Retinal pigment epithelial cell (primary cell): ENCODE results near the gene SLC24A4.
"Not testable (repeated sequence)": the region's sequence is repeated elsewhere in the genome, so short reads cannot be mapped to it uniquely, and the experiment has no call there.

ENCODE experiments used
- DNase-seq: peaks from one replicate; pipeline ENCODE4 v3.0.0-alpha.2; 2010; ENCODE audit warnings: low read depth
- H3K4me3 ChIP-seq: 2 replicates; pipeline ENCODE4 v1.5.1; 2011; ENCODE audit warnings: mild to moderate bottlenecking, low read length, control low read depth, moderate library complexity
- CTCF ChIP-seq: conservative IDR thresholded peaks from 2 replicates; pipeline ENCODE4 v1.5.1; 2011; ENCODE audit warnings: low read depth, low read length, control low read depth, inconsistent platforms

Gene SLC24A4

DNA sequence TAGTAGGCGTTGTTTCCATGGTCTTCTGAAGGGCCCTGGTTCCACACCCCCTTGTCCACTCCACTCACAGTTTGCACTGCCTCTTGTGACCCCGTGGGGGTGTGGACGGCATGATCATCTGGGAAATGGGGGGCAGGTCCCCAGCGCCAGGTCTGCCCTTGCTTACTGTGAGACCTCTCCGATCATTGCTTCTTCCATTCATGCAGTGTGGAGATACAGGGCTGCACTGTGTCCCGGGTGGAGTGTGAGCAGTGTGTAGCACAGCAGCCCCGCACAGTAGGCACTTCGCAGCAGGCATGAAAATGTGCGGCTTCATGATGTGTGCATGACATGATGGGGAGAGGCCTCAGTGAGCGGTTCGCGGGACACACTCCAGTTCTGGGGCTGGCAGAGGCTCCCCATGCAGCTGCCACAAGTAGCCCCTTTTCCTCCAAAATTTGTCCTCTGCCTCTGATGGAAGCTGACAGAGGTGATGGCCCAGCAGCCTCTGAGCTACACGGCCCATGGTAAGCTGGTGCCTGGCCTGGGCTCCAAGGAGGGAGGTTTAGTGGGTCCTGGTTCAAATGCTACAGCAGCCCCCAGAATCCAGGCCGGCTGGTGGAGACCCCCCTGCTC lies 205.6 kb downstream of the SLC24A4 start:
- no peak for TF ChIP-seq CTCF
- H3K4me3 ChIP-seq = no peak overlapping the region
- DNase-seq = no peak

- no peak for TF ChIP-seq CTCF
- no peak overlapping the region for H3K4me3 ChIP-seq
- DNase-seq = no peak
Observed at GRCh38 chr14:92529903-92530302, 206.9 kb downstream of the SLC24A4 start.

DNA sequence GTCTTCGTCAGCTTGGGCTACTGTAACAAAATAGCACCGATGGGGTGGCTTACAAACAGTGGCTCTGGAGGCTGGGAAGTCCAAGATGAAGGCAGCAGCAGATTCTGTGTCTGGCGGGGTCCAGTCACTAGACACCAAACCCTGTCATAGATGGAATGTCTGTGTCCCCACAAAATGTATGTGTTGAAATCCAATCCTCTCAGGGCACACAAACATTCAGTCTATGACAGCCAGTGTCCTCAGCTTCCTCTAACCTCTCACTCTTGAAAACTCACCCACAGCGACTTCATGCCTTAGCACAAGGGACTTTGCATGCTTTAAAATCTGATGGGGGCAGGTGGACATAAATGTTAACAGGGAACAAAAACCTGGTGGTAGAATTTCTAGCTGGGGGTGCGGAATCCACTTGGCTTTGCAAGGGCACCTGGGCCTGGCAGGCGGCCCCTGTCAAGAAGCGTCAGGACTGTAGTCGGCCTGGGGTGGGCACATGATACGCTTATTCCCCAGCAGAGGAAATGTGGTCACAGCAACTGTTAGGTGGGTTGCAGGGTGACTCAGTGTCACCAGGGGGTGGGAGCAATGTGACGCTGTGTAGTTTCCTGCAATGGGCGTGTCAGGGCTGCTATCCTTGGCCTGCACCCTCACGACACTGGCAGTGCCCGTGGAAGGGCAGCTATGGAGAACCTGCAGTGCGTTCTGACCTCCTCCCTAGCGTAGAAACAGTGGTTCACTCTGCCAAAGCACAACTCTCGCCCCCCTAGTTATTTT lies 208.3 kb downstream of the SLC24A4 start:
- no peak for DNase-seq

DNA sequence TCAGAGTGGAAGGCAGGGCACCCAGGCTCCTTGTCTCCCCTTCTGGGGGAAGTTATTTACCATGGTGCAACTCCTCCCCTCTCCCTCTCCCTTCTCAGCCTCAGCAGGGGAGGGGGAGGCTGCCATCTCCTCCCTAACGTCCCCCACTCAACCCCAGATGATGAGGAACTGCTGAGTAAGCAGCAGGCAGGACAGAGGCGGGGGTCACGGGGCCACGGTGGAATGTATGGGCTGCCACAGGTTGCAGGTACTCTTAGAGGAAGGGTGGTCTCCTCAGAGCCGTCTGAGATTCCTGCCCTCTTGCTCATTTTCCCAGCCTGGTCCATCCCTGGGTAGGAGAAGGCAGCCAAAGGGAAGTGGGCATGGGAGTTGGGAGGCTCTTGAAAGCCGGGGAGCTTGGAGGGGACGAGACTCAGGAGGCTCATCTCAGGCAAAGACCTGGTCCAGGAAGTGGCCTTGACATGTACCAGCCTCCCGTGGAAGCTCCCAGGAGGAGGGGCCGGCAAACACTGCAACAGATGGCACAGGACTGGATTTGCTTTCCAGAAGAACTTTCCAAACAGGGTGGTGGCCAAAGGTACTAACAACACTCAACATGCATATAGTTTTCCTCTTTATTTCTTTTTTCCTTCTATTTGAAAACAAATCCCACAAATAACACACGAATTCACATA lies 209.7 kb downstream of the SLC24A4 start:
- H3K4me3 ChIP-seq = no peak overlapping the region
- DNase-seq = no peak
- TF ChIP-seq CTCF = no peak

More for the DNA sequence above, 208.3 kb downstream of the SLC24A4 start:
- no peak for TF ChIP-seq CTCF
- no peak overlapping the region for H3K4me3 ChIP-seq

- TF ChIP-seq CTCF = no peak
- no peak overlapping the region for H3K4me3 ChIP-seq
- no peak for DNase-seq
Observed at GRCh38 chr14:92534932-92535643, 212.1 kb downstream of the SLC24A4 start.

DNA sequence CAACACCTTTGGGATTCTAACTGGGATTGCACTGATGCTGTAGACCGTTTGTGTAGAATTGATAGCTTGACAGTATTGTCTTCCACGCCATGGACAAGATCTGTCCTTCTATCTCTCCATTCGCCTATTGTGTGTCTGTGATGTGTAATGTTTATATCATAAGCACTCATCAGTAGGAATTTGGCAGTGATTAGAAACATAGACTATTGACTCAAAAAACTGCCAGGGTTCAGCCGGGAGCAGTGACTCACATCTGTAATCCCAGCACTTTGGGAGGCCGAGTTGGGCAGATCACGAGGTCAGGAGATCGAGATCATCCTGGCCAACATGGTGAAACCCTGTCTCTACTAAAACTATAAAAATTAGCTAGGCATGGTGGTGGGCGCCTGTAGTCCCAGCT lies 213.3 kb downstream of the SLC24A4 start:
- DNase-seq, H3K4me3 ChIP-seq: not testable (repeated sequence)

DNA sequence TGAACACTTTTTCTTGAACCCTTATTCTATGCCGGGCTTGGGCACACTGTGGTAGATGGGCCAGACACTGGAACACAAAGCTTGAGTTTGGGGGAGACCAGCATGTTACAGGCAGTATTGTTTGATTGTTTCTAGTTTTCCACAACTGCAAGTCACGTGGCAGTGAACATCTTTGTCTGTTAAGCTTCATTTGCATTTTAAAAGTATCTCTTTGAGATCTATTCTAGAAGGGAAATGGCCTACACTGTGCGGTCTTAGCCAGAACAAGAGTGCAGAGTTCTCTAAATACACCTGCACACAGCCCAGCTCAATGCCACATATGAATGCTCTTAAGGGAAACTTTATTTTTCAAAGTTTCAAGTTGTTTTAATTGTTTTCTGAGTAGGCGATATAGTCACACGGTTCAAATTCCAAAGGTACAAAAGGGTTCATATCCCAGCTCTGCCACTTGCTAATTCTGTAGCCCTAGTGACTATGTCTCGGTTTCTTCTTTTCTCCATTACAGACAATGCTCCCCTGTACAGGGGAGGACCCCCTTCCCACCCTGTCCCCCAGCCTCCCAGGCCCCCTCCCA lies 215.5 kb downstream of the SLC24A4 start:
- H3K4me3 ChIP-seq = no peak overlapping the region
- DNase-seq = no peak
- TF ChIP-seq CTCF = no peak
